Neural progenitor cell (in vitro differentiated cells): ENCODE measurements around the gene CTNNBL1.

Experiments
- CTCF ChIP-seq: fragments of 200-600 bp; sonication (generic); IDR thresholded peaks from 2 replicates; pipeline ENCODE4 v1.5.1; 2017; ENCODE audit warnings: antibody characterized with exemption, mild to moderate bottlenecking
- EZH2 ChIP-seq: fragments of 200-600 bp; sonication (generic); IDR thresholded peaks from 2 replicates; pipeline ENCODE4 v1.6.1; 2017; ENCODE audit warnings: antibody characterized with exemption, mild to moderate bottlenecking, moderate library complexity
- EZH2phosphoT487 ChIP-seq: fragments of 200-600 bp; sonication (generic); IDR thresholded peaks from 2 replicates; pipeline ENCODE4 v1.6.1; 2017; ENCODE audit warnings: antibody characterized with exemption

GRCh38 chr20:37885593-37886503, 192.0 kb downstream of the CTNNBL1 start:
- TF ChIP-seq CTCF (no peak), EZH2phosphoT487 (no peak), EZH2 (no peak)
